ENCODE data around the gene OSTF1.

Gene OSTF1

DNA sequence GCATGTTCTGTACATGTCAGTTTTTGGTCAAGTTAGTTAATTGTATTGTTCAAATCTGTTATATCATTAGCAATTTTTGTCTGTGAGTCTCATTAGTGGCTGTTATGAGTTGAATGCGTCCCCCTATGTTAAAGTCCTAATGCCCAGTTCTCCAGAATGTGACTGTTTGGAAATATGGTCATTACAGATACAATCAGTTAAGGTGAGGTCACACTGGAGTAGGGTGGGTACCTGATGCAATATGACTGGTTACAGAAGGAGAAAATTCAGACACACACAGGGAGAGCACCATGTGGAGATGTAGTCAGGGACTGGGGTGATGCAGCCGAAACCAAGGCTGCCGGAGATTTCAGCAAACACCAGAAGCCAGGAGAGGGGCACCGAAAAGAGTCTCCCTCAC lies 15.4 kb upstream of the OSTF1 start:
- no peak for ATAC-seq
- TF ChIP-seq ZNF565 (CRISPR knock-in tag; conservative IDR thresholded peaks at IDR 0.05; ENCODE audit: low read depth) (no peak), RARB (CRISPR knock-in tag; IDR thresholded peaks at IDR 0.05) (no peak), ISL1 (CRISPR knock-in tag; IDR thresholded peaks at IDR 0.05) (no peak), ZC3H10 (CRISPR knock-in tag; IDR thresholded peaks at IDR 0.05) (no peak), ZNF8 (CRISPR knock-in tag; IDR thresholded peaks at IDR 0.05) (no peak), TOX (CRISPR knock-in tag; IDR thresholded peaks at IDR 0.05; ENCODE audit: borderline replicate concordance) (no peak), GLIS3 (CRISPR knock-in tag; IDR thresholded peaks at IDR 0.05) (no peak), PPARA (CRISPR knock-in tag; IDR thresholded peaks at IDR 0.05; ENCODE audit: borderline replicate concordance) (no peak), ESRRG (CRISPR knock-in tag; IDR thresholded peaks at IDR 0.05) (no peak), BACH2 (CRISPR knock-in tag; IDR thresholded peaks at IDR 0.05; ENCODE audit: borderline replicate concordance) (no peak)
- TF ChIP-seq, protein P1, sequence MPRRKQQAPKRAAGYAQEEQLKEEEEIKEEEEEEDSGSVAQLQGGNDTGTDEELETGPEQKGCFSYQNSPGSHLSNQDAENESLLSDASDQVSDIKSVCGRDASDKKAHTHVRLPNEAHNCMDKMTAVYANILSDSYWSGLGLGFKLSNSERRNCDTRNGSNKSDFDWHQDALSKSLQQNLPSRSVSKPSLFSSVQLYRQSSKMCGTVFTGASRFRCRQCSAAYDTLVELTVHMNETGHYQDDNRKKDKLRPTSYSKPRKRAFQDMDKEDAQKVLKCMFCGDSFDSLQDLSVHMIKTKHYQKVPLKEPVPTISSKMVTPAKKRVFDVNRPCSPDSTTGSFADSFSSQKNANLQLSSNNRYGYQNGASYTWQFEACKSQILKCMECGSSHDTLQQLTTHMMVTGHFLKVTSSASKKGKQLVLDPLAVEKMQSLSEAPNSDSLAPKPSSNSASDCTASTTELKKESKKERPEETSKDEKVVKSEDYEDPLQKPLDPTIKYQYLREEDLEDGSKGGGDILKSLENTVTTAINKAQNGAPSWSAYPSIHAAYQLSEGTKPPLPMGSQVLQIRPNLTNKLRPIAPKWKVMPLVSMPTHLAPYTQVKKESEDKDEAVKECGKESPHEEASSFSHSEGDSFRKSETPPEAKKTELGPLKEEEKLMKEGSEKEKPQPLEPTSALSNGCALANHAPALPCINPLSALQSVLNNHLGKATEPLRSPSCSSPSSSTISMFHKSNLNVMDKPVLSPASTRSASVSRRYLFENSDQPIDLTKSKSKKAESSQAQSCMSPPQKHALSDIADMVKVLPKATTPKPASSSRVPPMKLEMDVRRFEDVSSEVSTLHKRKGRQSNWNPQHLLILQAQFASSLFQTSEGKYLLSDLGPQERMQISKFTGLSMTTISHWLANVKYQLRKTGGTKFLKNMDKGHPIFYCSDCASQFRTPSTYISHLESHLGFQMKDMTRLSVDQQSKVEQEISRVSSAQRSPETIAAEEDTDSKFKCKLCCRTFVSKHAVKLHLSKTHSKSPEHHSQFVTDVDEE (CRISPR knock-in tag; IDR thresholded peaks at IDR 0.05): no peak

DNA sequence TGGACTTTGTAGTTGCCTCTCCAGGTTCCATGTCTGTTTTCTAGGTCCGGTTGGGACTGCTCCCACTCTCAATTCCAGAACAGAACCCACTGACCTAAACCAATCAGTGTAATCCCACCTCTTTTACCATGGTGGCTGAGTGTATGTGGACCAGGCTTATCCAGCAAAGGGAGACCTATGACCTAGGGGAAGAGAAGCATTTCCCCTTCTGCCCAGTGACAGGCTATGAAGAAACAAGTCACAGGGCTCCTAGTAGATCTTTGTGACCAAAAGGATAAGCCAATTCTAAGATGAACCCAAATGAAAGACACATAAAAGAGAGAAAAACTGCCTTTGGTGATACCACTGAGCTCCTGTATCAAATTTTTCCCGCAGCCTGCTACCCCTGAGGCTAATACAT lies 6.7 kb upstream of the OSTF1 start:
- TF ChIP-seq ZC3H10 (CRISPR knock-in tag; IDR thresholded peaks at IDR 0.05): no peak
- ATAC-seq: no peak

DNA sequence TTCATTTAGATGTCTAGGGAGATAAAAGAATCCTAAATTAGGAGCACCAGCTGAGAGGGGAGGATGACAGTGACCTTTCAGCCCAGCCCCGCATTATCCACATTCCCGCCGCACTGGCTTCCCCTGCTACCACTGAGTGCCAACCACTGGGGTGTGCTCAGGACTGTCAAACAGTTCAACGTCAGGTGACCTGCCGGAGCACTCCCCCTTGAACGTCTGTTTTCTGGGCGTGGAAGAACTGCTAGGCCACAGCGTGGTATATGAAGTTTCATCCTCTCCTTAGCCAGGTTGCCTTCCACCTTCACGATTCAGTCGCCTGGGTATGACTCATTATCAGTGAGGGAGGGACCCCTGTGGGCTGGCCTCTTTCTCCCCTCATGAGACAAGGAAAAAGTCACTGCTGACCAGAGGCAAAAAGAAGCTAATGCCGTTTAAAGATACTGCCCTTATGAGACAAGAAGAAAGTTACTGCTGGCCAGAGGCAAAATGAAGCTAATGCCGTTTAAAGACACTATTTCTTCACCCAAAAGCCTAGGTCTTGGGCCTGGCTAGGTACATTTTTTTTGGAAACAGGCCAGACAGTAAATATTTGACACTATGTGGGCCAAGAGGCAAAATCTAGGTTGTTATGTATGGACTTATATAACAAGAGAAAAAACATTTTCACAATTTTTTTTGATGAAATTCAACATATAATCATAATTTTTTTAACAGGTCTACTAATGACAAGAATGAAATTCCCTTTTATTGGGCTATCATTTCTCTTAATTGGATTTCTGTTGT lies 4.9 kb upstream of the OSTF1 start:
- ATAC-seq: no peak
- TF ChIP-seq CSDC2 (CRISPR knock-in tag; IDR thresholded peaks at IDR 0.05) (no peak), TOX (CRISPR knock-in tag; IDR thresholded peaks at IDR 0.05; ENCODE audit: borderline replicate concordance) (no peak), ZNF8 (CRISPR knock-in tag; IDR thresholded peaks at IDR 0.05) (no peak), ESRRG (CRISPR knock-in tag; IDR thresholded peaks at IDR 0.05) (no peak), PPARA (CRISPR knock-in tag; IDR thresholded peaks at IDR 0.05; ENCODE audit: borderline replicate concordance) (no peak), SNAI2 (CRISPR knock-in tag; IDR thresholded peaks at IDR 0.05) (no peak), ZC3H10 (CRISPR knock-in tag; IDR thresholded peaks at IDR 0.05) (no peak), BACH2 (CRISPR knock-in tag; IDR thresholded peaks at IDR 0.05; ENCODE audit: borderline replicate concordance) (no peak), ZFP30 (CRISPR knock-in tag; IDR thresholded peaks at IDR 0.05) (no peak), ZFP3 (CRISPR knock-in tag; IDR thresholded peaks at IDR 0.05) (no peak)
- TF ChIP-seq, protein P2, sequence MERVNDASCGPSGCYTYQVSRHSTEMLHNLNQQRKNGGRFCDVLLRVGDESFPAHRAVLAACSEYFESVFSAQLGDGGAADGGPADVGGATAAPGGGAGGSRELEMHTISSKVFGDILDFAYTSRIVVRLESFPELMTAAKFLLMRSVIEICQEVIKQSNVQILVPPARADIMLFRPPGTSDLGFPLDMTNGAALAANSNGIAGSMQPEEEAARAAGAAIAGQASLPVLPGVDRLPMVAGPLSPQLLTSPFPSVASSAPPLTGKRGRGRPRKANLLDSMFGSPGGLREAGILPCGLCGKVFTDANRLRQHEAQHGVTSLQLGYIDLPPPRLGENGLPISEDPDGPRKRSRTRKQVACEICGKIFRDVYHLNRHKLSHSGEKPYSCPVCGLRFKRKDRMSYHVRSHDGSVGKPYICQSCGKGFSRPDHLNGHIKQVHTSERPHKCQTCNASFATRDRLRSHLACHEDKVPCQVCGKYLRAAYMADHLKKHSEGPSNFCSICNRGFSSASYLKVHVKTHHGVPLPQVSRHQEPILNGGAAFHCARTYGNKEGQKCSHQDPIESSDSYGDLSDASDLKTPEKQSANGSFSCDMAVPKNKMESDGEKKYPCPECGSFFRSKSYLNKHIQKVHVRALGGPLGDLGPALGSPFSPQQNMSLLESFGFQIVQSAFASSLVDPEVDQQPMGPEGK (CRISPR knock-in tag; IDR thresholded peaks at IDR 0.05; ENCODE audit: borderline replicate concordance): no peak
- TF ChIP-seq, protein P3, sequence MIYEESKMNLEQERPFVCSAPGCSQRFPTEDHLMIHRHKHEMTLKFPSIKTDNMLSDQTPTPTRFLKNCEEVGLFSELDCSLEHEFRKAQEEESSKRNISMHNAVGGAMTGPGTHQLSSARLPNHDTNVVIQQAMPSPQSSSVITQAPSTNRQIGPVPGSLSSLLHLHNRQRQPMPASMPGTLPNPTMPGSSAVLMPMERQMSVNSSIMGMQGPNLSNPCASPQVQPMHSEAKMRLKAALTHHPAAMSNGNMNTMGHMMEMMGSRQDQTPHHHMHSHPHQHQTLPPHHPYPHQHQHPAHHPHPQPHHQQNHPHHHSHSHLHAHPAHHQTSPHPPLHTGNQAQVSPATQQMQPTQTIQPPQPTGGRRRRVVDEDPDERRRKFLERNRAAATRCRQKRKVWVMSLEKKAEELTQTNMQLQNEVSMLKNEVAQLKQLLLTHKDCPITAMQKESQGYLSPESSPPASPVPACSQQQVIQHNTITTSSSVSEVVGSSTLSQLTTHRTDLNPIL (CRISPR knock-in tag; IDR thresholded peaks at IDR 0.05; ENCODE audit: low read depth): no peak

DNA sequence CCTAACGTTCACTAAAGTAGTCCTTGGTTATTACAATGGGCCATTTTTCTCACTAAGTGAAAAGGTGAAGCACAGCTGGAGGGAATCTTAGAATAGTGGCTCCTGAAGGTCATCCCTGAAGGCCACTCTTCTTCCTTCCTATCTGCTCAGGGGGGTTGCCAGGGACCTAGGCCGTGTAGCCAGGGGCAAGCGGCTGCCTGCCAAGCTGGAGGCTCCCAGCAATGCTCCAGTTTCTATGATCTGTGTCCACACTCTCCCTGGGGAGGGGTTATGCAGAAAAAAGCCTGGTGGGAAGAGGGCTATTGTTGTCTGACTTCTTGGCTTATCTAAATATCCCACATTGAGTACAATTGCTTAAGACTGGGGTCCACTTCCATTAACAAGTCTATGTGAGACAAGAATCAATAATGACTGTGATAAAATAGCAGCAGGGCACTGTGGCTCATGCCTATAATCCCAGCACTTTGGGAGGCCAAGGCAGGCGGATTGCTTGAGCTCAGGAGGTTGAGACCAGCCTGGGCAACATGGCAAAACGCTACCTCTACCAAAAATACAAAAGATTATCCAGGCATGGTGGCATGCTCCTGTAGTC lies 4.1 kb upstream of the OSTF1 start:
- TF ChIP-seq, protein P3 (CRISPR knock-in tag; IDR thresholded peaks at IDR 0.05; ENCODE audit: low read depth): no peak
- TF ChIP-seq CSDC2 (CRISPR knock-in tag; IDR thresholded peaks at IDR 0.05): no peak
- TF ChIP-seq ISL1 (CRISPR knock-in tag; IDR thresholded peaks at IDR 0.05): no peak
- TF ChIP-seq SNAI2 (CRISPR knock-in tag; IDR thresholded peaks at IDR 0.05): no peak
- no peak for TF ChIP-seq RARB (CRISPR knock-in tag; IDR thresholded peaks at IDR 0.05)
- no peak for TF ChIP-seq OSR1 (CRISPR knock-in tag; IDR thresholded peaks at IDR 0.05)
- TF ChIP-seq ARNTL (CRISPR knock-in tag; IDR thresholded peaks at IDR 0.05; ENCODE audit: borderline replicate concordance, low read depth): no peak
- ATAC-seq: no peak
